ENCODE measurements around the gene FHIP2A. TPM values are rescaled to one million over a fixed set of nuclear protein-coding genes. Genes with fewer than 3 reads are reported as not detected.
"Not testable (repeated sequence)": the region's sequence is repeated elsewhere in the genome, so short reads cannot be mapped to it uniquely, and the experiment has no call there.

FHIP2A gene
- polyA plus RNA-seq, 3 donors = 34.7 to 39.6 (median 37.0) TPM

DNA sequence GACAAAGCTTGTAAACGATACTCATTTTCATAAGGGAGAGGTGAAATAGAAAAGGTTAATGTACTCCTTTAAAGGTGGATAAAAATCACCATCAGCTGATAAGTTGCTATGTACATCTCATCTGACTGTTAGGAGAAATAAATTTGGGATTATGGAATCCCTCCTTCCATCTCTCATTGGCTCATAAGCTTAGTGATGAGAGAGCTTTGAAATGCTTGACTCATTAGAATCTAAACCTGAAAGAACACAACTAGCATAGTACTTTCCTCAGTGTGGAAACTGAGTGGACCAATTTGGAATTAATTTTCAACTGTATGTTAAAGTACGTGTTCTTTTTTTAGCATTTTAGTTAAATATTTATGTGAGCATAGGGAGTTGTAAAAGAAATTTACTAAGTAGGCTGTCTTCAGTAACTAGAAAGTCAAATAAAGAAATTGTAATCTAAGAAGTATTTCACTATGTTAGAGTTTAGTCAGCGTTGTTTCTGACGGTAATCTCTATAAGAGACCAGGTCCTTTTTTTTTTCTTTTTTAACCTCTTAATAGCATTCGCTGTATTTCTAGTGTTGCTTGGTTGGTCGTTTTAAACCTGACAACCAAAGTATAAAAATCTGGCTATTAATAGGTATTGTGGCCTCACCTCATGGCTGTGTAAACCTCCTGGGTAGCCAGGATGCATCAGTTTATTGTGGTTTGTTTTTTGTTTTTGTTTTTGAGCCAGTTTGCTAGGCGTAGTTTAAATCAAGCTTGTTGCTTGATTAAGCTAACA is 34.4 kb downstream of the FHIP2A start:
- DNase-seq (ENCODE audit: low read depth in 3 of 3, low spot score in 2 of 3) = no peak

DNA sequence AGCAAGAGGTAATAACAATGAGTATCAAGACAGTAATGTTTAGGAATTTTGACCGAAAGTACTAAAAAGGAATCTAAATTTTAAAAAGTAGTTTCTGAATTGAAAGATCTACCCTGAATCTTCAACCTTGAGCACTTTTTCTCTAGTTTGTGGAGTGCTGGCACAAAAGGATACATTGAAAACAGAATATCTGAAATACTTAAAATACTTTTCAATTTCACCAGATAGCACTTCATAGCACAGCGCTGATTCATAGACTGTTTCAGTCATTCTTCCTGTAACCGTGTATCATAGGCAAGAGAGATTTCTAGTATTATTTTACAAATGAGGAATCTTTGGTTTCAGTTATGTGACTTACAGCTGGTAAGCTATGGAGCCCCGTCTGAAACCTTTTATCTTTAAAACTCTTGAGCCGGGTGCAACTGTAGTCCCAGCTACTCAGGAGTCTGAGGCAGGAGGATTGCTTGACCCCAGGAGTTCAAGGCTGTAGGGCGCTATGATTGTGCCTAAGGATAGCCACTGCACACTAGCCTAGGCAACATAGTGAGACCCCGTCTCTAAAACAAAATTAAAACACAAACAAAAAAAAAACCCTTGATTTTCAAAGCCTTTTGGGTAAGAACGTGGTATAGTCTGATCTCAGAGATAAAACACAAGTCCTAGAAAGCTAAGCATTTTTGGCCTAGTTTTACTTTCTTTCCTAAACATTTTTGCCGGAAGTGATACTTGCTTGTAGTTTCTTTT is 35.1 kb downstream of the FHIP2A start:
- DNase-seq (ENCODE audit: low read depth in 3 of 3, low spot score in 2 of 3) = no peak

DNA sequence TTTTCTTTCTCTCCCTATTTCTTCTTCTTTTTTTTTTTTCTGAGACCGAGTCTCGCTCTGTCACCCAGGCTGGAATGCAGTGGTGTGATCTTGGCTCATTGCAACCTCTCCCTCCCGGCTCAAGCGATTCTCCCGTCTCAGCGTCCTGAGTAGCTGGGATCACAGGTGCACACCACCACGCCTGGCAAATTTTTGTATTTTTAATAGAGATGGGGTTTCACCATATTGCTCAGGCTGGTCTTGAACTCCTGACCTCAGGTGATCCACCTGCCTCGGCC is 35.6 kb downstream of the FHIP2A start:
- DNase-seq (ENCODE audit: low read depth in 3 of 3, low spot score in 2 of 3) = not testable (repeated sequence)

DNA sequence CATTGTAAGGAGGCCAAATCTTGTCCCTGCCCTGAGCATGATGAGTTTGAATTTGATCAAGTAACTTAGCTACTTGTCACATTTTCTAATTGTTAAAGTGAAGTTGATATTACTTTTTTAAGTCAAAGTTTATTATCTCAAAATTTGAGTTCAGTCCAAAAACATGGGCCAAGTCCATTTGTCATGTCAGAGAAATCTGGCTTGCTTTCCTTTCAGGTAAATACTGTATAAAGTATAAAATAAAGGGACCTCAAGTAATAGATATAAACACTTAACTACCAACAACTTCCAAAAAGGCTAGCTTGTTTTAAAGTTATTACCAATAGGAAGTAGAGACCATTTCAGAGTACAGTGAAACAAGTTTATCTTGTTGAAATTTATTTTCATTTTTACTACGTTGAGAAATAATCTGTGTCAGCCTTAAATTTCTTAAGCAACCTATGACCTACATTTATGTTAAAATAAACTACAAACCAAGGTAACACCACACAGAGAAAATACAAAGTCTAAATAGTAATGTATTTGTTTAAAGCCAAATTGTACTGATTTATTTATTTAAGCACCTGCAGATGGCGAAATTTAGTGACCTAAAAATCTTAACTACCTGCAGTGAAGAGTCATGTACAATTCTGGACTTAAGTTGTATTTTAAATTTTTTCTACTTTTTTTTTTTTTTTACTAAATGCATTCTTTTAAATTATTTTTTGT is 36.5 kb downstream of the FHIP2A start:
- no peak for DNase-seq (ENCODE audit: low read depth in 3 of 3, low spot score in 2 of 3)

DNA sequence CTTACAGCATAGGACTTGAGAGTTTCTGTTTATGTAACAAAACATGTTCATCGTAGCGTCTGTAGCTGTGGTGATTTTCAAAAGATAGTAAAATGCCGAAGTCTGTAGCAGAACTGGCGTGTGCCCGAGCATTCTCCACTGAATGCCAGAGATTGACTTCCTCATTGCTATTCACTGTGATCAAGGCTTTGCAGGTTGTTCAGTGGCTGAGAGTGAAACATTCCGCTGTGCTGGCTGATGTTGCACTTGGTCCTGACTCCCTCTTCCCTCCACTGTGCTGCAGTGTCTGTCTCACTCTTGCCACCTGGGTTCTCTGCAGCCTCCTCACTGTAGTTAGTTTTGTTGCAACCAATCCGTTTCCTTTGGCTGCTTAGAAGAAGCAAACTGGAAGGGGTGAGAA is 37.6 kb downstream of the FHIP2A start:
- no peak for DNase-seq (ENCODE audit: low read depth in 3 of 3, low spot score in 2 of 3)

DNA sequence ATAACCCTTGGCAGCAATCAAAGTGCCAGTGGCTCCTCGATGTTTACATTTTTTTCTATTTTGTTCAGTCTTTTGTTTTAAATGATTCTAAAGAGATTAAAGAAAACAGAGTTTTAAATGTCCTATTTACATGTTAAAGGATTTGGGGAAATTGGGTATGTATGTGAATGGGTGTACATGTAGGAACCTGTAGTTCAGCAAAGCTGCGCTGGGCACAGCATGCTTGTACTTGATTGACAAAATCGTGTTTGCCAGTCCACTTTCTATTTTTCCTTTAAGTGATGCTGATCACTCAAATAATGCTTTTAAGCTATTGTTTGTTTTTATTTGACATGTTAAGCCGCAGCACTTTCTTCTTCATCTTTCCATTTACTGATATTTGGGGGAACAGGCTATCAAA is 40.9 kb downstream of the FHIP2A start:
- no peak for DNase-seq (ENCODE audit: low read depth in 3 of 3, low spot score in 2 of 3)

DNA sequence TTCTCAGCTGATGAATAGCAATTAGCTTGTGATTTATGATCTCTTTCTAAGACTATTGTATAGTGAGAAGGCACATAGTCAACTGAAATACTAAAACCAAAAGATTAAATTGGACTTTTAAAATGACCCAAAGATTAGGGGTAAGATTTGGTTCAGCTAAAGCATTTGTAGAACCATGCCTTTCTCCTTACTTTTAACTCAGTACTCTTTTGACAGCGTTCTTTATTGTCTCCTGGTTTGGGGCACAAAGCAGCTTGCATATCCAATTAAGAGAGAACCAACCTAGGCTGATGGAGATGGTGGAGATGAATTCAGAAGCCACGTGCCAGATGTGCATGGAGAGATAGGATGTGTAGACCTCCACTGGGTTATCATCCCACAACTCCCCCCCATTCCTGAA is 45.8 kb downstream of the FHIP2A start:
- DNase-seq (ENCODE audit: low read depth in 3 of 3, low spot score in 2 of 3) = no peak

DNA sequence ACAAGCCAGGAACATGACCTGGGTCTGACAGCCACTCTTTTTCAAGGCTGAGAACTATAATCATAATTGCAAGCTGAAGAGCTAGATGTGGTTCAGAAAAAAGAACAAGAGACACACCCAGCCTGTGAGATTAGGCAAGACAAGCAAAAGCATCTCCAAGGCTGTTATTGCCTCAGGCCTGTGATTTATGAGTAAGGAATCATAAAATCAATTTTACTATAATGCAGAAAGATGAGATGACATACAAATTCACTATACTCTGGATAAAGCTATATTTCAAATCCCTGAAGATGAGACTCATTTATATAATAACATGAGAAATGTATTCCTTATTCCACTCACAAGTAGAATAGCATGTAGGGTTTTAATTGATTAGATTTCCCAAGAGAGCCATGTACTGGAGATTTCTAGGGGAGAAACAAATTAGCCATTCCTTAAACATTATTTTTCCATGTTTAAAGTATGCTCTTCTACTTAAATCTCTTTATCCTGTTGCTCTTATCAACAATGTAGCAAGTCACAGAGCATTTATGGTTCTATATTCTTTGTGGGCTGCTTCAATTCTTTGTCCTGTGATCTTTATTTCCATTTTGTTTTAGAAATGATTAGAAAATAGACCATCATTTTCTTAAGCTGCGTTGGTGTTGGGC is 47.4 kb downstream of the FHIP2A start:
- no peak for DNase-seq (ENCODE audit: low read depth in 3 of 3, low spot score in 2 of 3)

DNA sequence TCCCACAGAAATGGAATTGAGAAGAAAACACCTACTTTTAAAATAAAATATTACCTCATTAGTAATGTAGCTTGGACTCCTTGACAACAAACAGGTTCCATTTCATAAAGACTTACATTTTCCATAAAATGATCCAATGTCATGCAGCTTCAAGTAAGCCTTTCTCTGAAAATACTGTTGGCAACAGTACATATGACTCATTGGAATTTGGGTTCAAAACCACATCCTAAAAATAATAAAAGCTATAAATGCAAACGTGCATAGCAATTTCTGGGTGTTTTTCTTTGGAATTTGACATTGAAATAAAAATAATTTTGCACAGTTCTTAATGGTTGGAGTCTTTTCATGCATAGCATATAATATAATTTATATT is 47.9 kb downstream of the FHIP2A start:
- DNase-seq (ENCODE audit: low read depth in 3 of 3, low spot score in 2 of 3) = no peak

DNA sequence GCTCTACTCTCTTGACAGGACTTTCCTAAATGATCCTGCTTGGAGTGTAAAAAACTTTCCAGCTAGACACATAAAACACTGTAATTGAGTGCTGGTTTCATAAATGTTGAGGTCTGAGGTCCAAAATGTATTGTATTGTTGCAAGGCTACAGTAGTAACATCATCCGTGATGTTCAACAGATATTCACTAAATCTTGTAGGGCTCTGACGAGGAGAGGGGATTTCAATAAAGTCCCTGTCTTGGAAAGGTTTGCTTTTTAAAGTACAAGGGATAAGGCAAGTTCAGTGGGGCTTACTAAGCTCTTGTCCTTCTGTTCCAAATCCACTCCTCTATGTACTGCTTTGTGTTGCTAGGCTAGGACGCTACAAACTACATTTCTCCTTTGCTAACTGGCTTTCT is 48.9 kb downstream of the FHIP2A start:
- DNase-seq (ENCODE audit: low read depth in 3 of 3, low spot score in 2 of 3) = no peak

DNA sequence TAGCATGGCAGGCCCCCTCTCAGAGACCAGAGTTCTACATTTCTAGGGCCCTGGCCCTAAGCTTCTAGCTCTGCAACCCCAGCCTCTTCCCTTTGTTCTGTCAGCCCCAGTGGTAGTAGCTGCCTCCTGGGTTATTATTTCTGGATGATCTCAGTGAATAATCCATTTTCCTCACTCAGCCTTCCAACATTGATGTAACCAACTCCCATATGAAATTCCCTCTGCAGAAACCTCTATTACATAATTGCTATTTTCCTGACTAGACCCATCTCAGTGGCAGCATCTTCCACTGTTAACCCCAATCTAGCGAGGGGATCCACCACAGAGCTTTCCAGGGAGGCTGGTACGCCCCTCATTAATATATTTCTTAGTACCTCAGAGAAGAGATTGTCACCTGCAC is 49.8 kb downstream of the FHIP2A start:
- DNase-seq (ENCODE audit: low read depth in 3 of 3, low spot score in 2 of 3) = no peak

Other genes with a start within 250 kb of the FHIP2A start
- gene ABLIM1, start 163.5 kb upstream of the FHIP2A start, polyA plus RNA-seq (ENCODE audit: insufficient read length in 3 of 3) = 100 to 1,000 TPM in 1 of 3 donors, 10 to 100 TPM in 2; 96.0 to 102 (median 98.3) TPM
- 10 to 100 TPM; 35.1 to 39.4 (median 38.7) TPM for gene TRUB1, start 116.4 kb downstream of the FHIP2A start, polyA plus RNA-seq (ENCODE audit: insufficient read length in 3 of 3)

All from right renal cortex interstitium (tissue), 3 donors.